GM12801 (cell line): Measurements from ENCODE around the gene SNX24.

ENCODE experiments used
- CTCF ChIP-seq: IDR thresholded peaks from one replicate; pipeline ENCODE4 v1.5.1; 2011; ENCODE audit warnings: control low read depth; ENCODE audit not compliant: insufficient read length; ENCODE audit errors: extremely low read depth

The SNX24 gene

GRCh38 chr5:122924203-122924602, 78.8 kb downstream of the SNX24 start:
- no peak for TF ChIP-seq CTCF

DNA sequence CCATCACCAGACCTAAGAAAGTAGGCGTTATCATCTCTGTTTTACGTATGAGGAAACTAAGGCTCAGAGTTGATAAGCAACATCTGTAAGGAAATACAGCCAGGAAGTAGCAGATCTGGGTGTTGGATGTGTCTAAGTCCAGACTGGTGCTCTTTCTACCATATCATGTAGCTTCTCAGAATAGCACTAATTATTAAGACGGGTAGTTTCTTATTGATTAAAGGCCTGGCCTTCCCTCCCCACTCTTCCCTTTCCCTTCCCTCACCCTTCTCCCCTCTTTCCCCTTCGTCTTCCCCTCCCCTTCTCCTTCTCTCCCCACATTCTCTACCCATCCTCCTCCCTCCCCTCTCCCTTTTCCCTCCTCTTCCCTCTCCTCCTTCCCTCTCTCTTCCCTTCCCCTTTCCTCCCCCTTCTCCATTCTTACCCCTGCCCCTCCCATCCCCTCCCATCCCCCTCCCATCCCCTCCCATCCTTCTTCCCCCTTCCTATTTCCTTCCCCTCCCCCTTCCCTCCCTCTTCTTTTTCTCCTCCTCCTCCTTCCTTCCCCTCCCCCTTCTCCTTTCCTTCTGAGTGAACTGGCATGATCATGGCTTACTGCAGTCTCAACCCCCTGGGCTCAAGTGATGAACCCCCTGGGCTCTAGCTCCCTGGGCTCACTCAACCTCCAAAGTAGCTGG, 79.4 kb downstream of the SNX24 start:
- TF ChIP-seq CTCF: no peak

GRCh38 chr5:122929001-122929400, 83.6 kb downstream of the SNX24 start:
- TF ChIP-seq CTCF: no peak

GRCh38 chr5:122929980-122930379, 84.6 kb downstream of the SNX24 start:
- TF ChIP-seq CTCF: no peak

GRCh38 chr5:122933956-122934355, 88.5 kb downstream of the SNX24 start:
- no peak for TF ChIP-seq CTCF

GRCh38 chr5:122936088-122936487, 90.7 kb downstream of the SNX24 start:
- TF ChIP-seq CTCF: no peak

DNA sequence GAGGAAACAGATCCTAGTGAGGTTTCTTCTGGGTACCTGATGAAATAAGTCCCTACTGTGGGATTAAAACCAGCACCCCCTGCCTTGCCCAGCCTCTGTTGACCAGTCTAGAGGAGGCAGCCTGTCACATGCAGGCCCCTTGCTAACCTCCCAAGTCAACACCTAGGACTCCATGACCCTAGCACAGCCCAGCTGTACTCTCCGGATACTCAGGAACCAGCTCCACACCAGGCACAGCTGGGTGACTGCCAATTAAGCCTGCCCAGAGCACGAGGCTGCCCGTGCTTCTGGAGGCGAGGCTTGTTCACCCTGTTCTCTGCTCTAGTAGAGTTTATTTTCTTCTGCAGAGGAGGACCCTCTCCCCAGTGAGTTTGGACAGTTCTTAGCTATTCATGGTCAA, 92.5 kb downstream of the SNX24 start:
- no peak for TF ChIP-seq CTCF
